Neural progenitor cell (in vitro differentiated cells): ENCODE data around the gene CD58.

Experiments
- EZH2 ChIP-seq: fragments of 200-600 bp; sonication (generic); IDR thresholded peaks from 2 replicates; pipeline ENCODE4 v1.6.1; 2017; ENCODE audit warnings: antibody characterized with exemption, mild to moderate bottlenecking, moderate library complexity
- EZH2phosphoT487 ChIP-seq: fragments of 200-600 bp; sonication (generic); IDR thresholded peaks from 2 replicates; pipeline ENCODE4 v1.6.1; 2017; ENCODE audit warnings: antibody characterized with exemption
- TF ChIP-seq, protein P1 (sequence below): fragments of 200-600 bp; sonication (generic); IDR thresholded peaks from 2 replicates; pipeline ENCODE4 v1.5.1; 2017; ENCODE audit warnings: antibody characterized with exemption, mild to moderate bottlenecking

DNA sequence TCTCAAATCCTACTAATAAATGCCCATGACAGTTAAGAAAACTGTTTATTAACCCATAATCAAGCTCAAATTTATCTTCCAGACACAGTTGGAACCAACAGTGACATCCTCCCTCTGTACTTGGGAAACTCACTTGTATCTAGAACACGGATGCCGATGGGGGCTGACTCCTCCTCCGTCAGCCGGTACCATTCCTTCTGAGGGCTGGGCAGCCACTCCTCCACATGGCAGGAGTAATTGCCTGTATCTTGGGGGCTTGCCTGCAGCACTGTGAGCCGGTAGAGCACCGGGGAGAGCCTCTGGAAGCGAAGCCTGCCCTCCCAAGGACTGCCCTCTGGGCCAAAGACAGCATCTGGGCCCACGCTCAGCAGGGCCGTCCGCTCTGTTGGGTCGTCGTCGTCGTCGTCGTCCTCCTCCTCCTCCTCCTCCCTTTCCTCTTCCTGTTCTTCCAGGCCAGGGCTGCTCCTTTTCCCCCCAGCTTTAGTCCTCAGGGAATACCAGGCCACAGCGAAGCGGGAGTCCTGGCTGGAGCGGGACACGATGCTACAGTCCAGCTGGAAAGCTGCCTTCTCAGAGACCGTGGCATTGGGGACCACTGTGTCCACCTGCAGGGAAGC lies 8.5 kb upstream of the CD58 start:
- TF ChIP-seq, protein P1, sequence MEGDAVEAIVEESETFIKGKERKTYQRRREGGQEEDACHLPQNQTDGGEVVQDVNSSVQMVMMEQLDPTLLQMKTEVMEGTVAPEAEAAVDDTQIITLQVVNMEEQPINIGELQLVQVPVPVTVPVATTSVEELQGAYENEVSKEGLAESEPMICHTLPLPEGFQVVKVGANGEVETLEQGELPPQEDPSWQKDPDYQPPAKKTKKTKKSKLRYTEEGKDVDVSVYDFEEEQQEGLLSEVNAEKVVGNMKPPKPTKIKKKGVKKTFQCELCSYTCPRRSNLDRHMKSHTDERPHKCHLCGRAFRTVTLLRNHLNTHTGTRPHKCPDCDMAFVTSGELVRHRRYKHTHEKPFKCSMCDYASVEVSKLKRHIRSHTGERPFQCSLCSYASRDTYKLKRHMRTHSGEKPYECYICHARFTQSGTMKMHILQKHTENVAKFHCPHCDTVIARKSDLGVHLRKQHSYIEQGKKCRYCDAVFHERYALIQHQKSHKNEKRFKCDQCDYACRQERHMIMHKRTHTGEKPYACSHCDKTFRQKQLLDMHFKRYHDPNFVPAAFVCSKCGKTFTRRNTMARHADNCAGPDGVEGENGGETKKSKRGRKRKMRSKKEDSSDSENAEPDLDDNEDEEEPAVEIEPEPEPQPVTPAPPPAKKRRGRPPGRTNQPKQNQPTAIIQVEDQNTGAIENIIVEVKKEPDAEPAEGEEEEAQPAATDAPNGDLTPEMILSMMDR: no peak
- TF ChIP-seq EZH2phosphoT487 (no peak), EZH2 (no peak)
